Neural progenitor cell (in vitro differentiated cells): ENCODE data around the gene OR8B12. TPM values are rescaled to one million over a fixed set of nuclear protein-coding genes. Genes with fewer than 3 reads are reported as not detected.

Source experiments
- DNase-seq: peaks from one replicate; pipeline ENCODE4 v3.0.0-alpha.2; 2016; ENCODE audit warnings: low spot score
- H2AFZ ChIP-seq: fragments of 200-600 bp; sonication (generic); replicated peaks from 2 replicates; pipeline ENCODE4 v1.6.1; 2016; ENCODE audit warnings: antibody characterized with exemption
- H3F3A ChIP-seq: fragments of 200-600 bp; sonication (generic); 2 replicates; pipeline ENCODE4 v1.6.1; 2016; ENCODE audit warnings: antibody characterized with exemption, low read depth
- H3K27ac ChIP-seq: fragments of 200-600 bp; sonication (generic); 2 replicates; pipeline ENCODE4 v1.5.1; 2016; ENCODE audit warnings: mild to moderate bottlenecking
- H3K27me3 ChIP-seq: fragments of 200-600 bp; sonication (generic); 2 replicates; pipeline ENCODE4 v1.6.1; 2016; ENCODE audit warnings: mild to moderate bottlenecking, moderate library complexity
- H3K36me3 ChIP-seq: fragments of 200-600 bp; sonication (generic); 2 replicates; pipeline ENCODE4 v1.5.1; 2016
- H3K4me1 ChIP-seq: fragments of 200-600 bp; sonication (generic); 2 replicates; pipeline ENCODE4 v1.6.1; 2016; ENCODE audit warnings: mixed run types
- H3K4me2 ChIP-seq: fragments of 200-600 bp; sonication (generic); 2 replicates; pipeline ENCODE4 v1.6.1; 2016
- H3K4me3 ChIP-seq: fragments of 200-600 bp; sonication (generic); 2 replicates; pipeline ENCODE4 v1.5.1; 2016
- H3K79me2 ChIP-seq: fragments of 200-600 bp; sonication (generic); 2 replicates; pipeline ENCODE4 v1.6.1; 2016; ENCODE audit warnings: low read depth
- H3K9ac ChIP-seq: fragments of 200-600 bp; sonication (generic); 2 replicates; pipeline ENCODE4 v1.6.1; 2016
- H3K9me3 ChIP-seq: fragments of 200-600 bp; sonication (generic); 2 replicates; pipeline ENCODE4 v1.5.1; 2016; ENCODE audit warnings: low read depth
- H4K20me1 ChIP-seq: fragments of 200-600 bp; sonication (generic); 2 replicates; pipeline ENCODE4 v1.6.1; 2016; ENCODE audit warnings: low read depth
- H3K27ac Mint-ChIP-seq: 3 replicates; pipeline ENCODE4 v1.8.0; 2021; ENCODE audit warnings: mixed read lengths
- H3K27me3 Mint-ChIP-seq: 2 replicates; pipeline ENCODE4 v1.8.0; 2022; ENCODE audit warnings: low read depth, mild to moderate bottlenecking, inconsistent platforms, moderate library complexity, mixed read lengths; ENCODE audit not compliant: insufficient read depth
- H3K36me3 Mint-ChIP-seq: 3 replicates; pipeline ENCODE4 v1.8.0; 2021; ENCODE audit warnings: mixed read lengths
- H3K4me1 Mint-ChIP-seq: 3 replicates; pipeline ENCODE4 v1.8.0; 2021; ENCODE audit warnings: mixed read lengths
- H3K4me3 Mint-ChIP-seq: 3 replicates; pipeline ENCODE4 v1.8.0; 2021; ENCODE audit warnings: mild to moderate bottlenecking, moderate library complexity, mixed read lengths
- H3K9me3 Mint-ChIP-seq: 3 replicates; pipeline ENCODE4 v1.8.0; 2020; ENCODE audit warnings: mixed read lengths
- EZH2 ChIP-seq: fragments of 200-600 bp; sonication (generic); IDR thresholded peaks from 2 replicates; pipeline ENCODE4 v1.6.1; 2017; ENCODE audit warnings: antibody characterized with exemption, mild to moderate bottlenecking, moderate library complexity
- EZH2phosphoT487 ChIP-seq: fragments of 200-600 bp; sonication (generic); IDR thresholded peaks from 2 replicates; pipeline ENCODE4 v1.6.1; 2017; ENCODE audit warnings: antibody characterized with exemption
- total RNA-seq: library from RNA; depleted of rRNA; stranded (reverse); fragments of >200 nt; gene quantifications from 2 replicates; pipeline ENCODE4 v1.2.3, GENCODE V29; 2015; ENCODE audit warnings: low replicate concordance
- TF ChIP-seq, protein P1 (sequence below): fragments of 200-600 bp; sonication (generic); IDR thresholded peaks from 2 replicates; pipeline ENCODE4 v1.5.1; 2017; ENCODE audit warnings: antibody characterized with exemption, mild to moderate bottlenecking

The OR8B12 gene
- total RNA-seq, 1 donor from 2014 or later, result not detected

DNA sequence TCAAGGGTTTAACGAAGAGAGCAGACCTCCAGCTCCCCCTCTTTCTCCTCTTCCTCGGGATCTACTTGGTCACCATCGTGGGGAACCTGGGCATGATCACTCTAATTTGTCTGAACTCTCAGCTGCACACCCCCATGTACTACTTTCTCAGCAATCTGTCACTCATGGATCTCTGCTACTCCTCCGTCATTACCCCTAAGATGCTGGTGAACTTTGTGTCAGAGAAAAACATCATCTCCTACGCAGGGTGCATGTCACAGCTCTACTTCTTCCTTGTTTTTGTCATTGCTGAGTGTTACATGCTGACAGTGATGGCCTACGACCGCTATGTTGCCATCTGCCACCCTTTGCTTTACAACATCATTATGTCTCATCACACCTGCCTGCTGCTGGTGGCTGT is 26.7 kb upstream of the OR8B12 start:
- Histone ChIP-seq H2AFZ (no peak overlapping the region), H3K36me3 (no peaks in the 10 kb centered on the region), H3K27me3 (no peaks in the 10 kb centered on the region), H3K27ac (no peak overlapping the region), H3F3A (no peaks in the 10 kb centered on the region), H3K4me3 (no peak overlapping the region), H3K9me3 (no peaks in the 10 kb centered on the region), H3K79me2 (no peaks in the 10 kb centered on the region), H3K9ac (no peak overlapping the region), H3K4me1 (no peaks in the 10 kb centered on the region), H3K4me2 (no peak overlapping the region), H4K20me1 (no peaks in the 10 kb centered on the region)
- Mint-ChIP-seq H3K27ac (no peak overlapping the region), H3K27me3 (peaks cover 2% of the 10 kb centered on the region), H3K9me3 (peaks cover 4% of the 10 kb centered on the region), H3K4me3 (no peak overlapping the region), H3K36me3 (no peaks in the 10 kb centered on the region), H3K4me1 (no peaks in the 10 kb centered on the region)
- TF ChIP-seq EZH2phosphoT487 (no peak), EZH2 (no peak)
- TF ChIP-seq, protein P1, sequence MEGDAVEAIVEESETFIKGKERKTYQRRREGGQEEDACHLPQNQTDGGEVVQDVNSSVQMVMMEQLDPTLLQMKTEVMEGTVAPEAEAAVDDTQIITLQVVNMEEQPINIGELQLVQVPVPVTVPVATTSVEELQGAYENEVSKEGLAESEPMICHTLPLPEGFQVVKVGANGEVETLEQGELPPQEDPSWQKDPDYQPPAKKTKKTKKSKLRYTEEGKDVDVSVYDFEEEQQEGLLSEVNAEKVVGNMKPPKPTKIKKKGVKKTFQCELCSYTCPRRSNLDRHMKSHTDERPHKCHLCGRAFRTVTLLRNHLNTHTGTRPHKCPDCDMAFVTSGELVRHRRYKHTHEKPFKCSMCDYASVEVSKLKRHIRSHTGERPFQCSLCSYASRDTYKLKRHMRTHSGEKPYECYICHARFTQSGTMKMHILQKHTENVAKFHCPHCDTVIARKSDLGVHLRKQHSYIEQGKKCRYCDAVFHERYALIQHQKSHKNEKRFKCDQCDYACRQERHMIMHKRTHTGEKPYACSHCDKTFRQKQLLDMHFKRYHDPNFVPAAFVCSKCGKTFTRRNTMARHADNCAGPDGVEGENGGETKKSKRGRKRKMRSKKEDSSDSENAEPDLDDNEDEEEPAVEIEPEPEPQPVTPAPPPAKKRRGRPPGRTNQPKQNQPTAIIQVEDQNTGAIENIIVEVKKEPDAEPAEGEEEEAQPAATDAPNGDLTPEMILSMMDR, result no peak
- no peak for DNase-seq

DNA sequence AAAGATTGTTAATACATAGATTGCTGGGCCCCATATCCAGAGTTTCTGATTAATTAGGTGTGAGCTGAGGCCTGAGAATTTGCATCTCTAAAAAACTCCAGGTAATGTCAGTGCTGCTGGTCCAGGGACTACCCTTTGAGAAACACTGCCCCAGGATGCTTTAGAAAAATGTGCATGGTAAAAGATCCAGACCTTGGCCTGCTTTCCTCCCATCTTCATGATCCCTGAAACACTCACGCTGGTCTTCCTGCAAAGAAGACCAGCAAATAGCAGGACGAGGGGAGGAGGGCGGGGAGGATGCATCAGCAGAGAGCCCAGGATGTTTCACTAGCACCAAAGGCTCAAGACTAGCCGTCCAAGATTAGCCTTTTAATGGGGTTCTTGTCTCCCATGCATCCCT is 26.2 kb upstream of the OR8B12 start, which contains the start of gene OR8A1:
TSS of gene OR8A1 (plus strand) at position 301 of the 400 bp plus-strand sequence. CDS start 123 bp downstream, outside the sequence.
- H3K4me3 Mint-ChIP-seq, result no peak within 1 kb of the TSS
- H3K27me3 Mint-ChIP-seq, result peaks cover 2% of the 10 kb centered on the region
- H3K4me1 Mint-ChIP-seq, result no peaks in the 10 kb centered on the region
- DNase-seq, result no peak
- Histone ChIP-seq H3K27ac (no peak within 1 kb of the TSS), H3K4me1 (no peaks in the 10 kb centered on the region), H3F3A (no peaks in the 10 kb centered on the region), H3K27me3 (no peaks in the 10 kb centered on the region), H3K4me2 (no peak within 1 kb of the TSS), H3K4me3 (no peak within 1 kb of the TSS), H3K9ac (no peak within 1 kb of the TSS), H3K79me2 (no peaks in the 10 kb centered on the region), H2AFZ (no peak within 1 kb of the TSS), H4K20me1 (no peaks in the 10 kb centered on the region), H3K9me3 (no peaks in the 10 kb centered on the region), H3K36me3 (no peaks in the 10 kb centered on the region)
- peaks cover 4% of the 10 kb centered on the region for H3K9me3 Mint-ChIP-seq
- H3K36me3 Mint-ChIP-seq, result no peaks in the 10 kb centered on the region
- no peak for TF ChIP-seq EZH2phosphoT487
- TF ChIP-seq, protein P1, result no peak
- TF ChIP-seq EZH2, result no peak
- H3K27ac Mint-ChIP-seq, result no peak within 1 kb of the TSS

DNA sequence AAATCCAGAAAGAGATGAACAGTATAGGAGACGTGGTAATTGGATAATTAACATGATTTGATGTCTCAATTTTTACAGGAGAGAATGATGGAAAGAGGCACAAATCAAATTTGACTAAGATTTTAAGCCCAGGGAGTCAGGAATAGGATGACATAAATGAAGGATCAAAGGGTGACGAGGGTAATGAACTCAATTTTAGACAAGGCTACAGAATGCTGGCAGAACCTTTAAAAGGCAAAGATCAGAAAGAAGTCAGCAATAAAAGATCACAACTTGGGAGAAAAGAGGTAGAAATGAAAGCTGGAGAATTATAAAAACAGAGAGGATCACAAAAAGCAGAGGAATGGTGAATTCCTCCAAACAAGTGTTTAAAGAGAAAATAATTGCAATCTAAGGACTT is 13.4 kb upstream of the OR8B12 start:
- H3K9me3 ChIP-seq, result no peaks in the 10 kb centered on the region
- Mint-ChIP-seq H3K36me3 (no peaks in the 10 kb centered on the region), H3K27me3 (no peaks in the 10 kb centered on the region), H3K4me3 (no peak overlapping the region), H3K9me3 (peaks cover 5% of the 10 kb centered on the region), H3K27ac (no peak overlapping the region), H3K4me1 (no peaks in the 10 kb centered on the region)
- no peak overlapping the region for H3K4me3 ChIP-seq
- no peaks in the 10 kb centered on the region for H3K27me3 ChIP-seq
- H3K27ac ChIP-seq, result no peak overlapping the region
- no peak overlapping the region for H3K9ac ChIP-seq
- no peaks in the 10 kb centered on the region for H3K79me2 ChIP-seq
- TF ChIP-seq EZH2 (no peak), EZH2phosphoT487 (no peak)
- TF ChIP-seq, protein P1, result no peak
- no peak overlapping the region for H3K4me2 ChIP-seq
- DNase-seq, result no peak
- H2AFZ ChIP-seq, result no peak overlapping the region
- no peaks in the 10 kb centered on the region for H4K20me1 ChIP-seq
- no peaks in the 10 kb centered on the region for H3K4me1 ChIP-seq
- H3K36me3 ChIP-seq, result no peaks in the 10 kb centered on the region
- no peaks in the 10 kb centered on the region for H3F3A ChIP-seq
